Ishikawa (cell line): ENCODE measurements around the gene TSEN15.

Experiments used
- CEBPB ChIP-seq: IDR thresholded peaks from 2 replicates; pipeline ENCODE4 v1.6.1; 2012
- CREB1 ChIP-seq: IDR thresholded peaks from 2 replicates; pipeline ENCODE4 v1.6.1; 2012; ENCODE audit warnings: low read depth
- EGR1 ChIP-seq: IDR thresholded peaks from 2 replicates; pipeline ENCODE4 v1.6.1; 2012
- EP300 ChIP-seq: IDR thresholded peaks from 2 replicates; pipeline ENCODE4 v1.6.1; 2012; ENCODE audit warnings: borderline replicate concordance
- FOXM1 ChIP-seq: IDR thresholded peaks from 2 replicates; pipeline ENCODE4 v1.6.1; 2012; ENCODE audit warnings: low read depth, borderline replicate concordance
- NFIC ChIP-seq: IDR thresholded peaks from 2 replicates; pipeline ENCODE4 v1.6.1; 2012
- RAD21 ChIP-seq: IDR thresholded peaks from 2 replicates; pipeline ENCODE4 v1.6.1; 2012; ENCODE audit warnings: low read depth
- TAF1 ChIP-seq: IDR thresholded peaks from 2 replicates; pipeline ENCODE4 v1.6.1; 2012; ENCODE audit warnings: low read depth, mild to moderate bottlenecking
- TCF12 ChIP-seq: IDR thresholded peaks from 2 replicates; pipeline ENCODE4 v1.6.1; 2012; ENCODE audit warnings: low read depth
- TEAD4 ChIP-seq: IDR thresholded peaks from 2 replicates; pipeline ENCODE4 v1.6.1; 2012
- YY1 ChIP-seq: IDR thresholded peaks from 2 replicates; pipeline ENCODE4 v1.6.1; 2012; ENCODE audit warnings: low read depth
- ZBTB7A ChIP-seq: IDR thresholded peaks from 2 replicates; pipeline ENCODE4 v1.6.1; 2012; ENCODE audit warnings: low read depth
- TF ChIP-seq, protein P1 (sequence below): IDR thresholded peaks from 2 replicates; pipeline ENCODE4 v1.6.1; 2012
- TF ChIP-seq, protein P2 (sequence below): IDR thresholded peaks from 2 replicates; pipeline ENCODE4 v1.6.1; 2012
- TF ChIP-seq, protein P3 (sequence below): IDR thresholded peaks from 2 replicates; pipeline ENCODE4 v1.6.1; 2012; ENCODE audit warnings: low read depth, mild to moderate bottlenecking

TSEN15 gene

DNA sequence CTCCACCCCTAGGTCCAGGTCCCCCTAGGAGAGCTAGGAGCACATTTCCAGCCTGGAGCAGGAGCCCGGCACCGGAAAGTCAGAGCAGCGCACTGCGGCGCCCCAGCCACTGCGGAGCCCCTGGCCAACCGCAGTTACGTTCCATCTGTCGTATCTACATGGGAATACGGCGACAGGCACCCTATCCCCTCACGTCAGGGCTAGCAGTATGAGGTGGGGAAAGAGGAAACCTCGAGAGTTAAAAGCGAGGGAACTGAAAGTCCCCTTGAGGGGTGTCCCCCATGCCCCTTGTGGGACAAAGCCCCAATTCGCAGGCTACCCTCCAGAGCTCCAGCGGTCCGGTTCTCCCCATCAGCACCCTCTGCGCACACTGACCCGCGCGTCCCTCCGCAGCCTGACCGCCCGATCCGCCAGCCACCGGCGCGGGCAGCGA lies 15.0 kb upstream of the TSEN15 start:
- no peak; the same call in 1 of the 2 replicates for TF ChIP-seq NFIC
- no peak for TF ChIP-seq FOXM1
- TF ChIP-seq RAD21 = no peak
- peak; percentile 64; the same call in 1 of the 2 replicates for TF ChIP-seq TAF1
- TF ChIP-seq EP300 = no peak
- TF ChIP-seq, protein P1, sequence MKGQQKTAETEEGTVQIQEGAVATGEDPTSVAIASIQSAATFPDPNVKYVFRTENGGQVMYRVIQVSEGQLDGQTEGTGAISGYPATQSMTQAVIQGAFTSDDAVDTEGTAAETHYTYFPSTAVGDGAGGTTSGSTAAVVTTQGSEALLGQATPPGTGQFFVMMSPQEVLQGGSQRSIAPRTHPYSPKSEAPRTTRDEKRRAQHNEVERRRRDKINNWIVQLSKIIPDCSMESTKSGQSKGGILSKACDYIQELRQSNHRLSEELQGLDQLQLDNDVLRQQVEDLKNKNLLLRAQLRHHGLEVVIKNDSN = no peak
- TF ChIP-seq, protein P2, sequence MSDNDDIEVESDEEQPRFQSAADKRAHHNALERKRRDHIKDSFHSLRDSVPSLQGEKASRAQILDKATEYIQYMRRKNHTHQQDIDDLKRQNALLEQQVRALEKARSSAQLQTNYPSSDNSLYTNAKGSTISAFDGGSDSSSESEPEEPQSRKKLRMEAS = 0 out of 2 replicates have a peak, but pooled peaks have one; percentile 45
- no peak for TF ChIP-seq YY1

DNA sequence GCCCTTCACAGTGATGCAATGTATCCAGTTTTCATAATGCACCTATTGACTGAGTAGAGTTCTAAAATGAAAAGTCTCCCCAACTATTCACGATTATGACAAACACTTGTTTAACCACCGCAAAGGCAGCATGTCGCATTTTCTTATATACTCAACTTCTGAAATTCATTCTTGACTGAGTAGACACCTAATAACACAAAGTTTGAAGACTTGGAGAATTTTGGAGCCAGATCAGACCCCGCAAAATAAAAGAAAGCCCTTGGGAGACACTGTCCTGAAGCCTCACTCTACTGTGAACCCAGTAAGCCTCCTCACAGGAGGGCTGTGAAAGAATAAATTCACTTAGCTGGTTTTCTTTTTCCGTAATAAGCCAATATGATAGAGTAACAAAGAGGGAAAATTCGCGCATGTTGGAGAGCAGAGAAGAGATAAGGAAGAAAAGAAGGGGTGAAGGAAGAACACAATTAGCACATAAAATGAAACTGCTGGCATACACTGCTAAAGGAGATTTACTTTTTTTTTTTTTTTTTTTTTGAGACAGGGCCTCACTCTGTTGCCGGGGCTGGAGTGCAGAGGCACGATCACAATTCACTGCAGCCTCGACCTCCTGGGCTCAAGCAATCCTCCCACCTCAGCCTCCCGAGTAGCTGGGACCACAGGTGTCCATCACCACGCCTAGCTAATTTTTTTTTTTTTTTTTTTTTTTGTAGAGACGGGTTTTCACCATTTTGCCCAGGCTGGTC lies 13.5 kb upstream of the TSEN15 start:
- TF ChIP-seq RAD21 (no peak), EP300 (no peak), EGR1 (no peak), TAF1 (no peak), CREB1 (no peak), FOXM1 (no peak), ZBTB7A (no peak), NFIC (no peak), TEAD4 (no peak), YY1 (no peak), TCF12 (no peak), CEBPB (no peak)
- TF ChIP-seq, protein P1 = no peak
- TF ChIP-seq, protein P3, sequence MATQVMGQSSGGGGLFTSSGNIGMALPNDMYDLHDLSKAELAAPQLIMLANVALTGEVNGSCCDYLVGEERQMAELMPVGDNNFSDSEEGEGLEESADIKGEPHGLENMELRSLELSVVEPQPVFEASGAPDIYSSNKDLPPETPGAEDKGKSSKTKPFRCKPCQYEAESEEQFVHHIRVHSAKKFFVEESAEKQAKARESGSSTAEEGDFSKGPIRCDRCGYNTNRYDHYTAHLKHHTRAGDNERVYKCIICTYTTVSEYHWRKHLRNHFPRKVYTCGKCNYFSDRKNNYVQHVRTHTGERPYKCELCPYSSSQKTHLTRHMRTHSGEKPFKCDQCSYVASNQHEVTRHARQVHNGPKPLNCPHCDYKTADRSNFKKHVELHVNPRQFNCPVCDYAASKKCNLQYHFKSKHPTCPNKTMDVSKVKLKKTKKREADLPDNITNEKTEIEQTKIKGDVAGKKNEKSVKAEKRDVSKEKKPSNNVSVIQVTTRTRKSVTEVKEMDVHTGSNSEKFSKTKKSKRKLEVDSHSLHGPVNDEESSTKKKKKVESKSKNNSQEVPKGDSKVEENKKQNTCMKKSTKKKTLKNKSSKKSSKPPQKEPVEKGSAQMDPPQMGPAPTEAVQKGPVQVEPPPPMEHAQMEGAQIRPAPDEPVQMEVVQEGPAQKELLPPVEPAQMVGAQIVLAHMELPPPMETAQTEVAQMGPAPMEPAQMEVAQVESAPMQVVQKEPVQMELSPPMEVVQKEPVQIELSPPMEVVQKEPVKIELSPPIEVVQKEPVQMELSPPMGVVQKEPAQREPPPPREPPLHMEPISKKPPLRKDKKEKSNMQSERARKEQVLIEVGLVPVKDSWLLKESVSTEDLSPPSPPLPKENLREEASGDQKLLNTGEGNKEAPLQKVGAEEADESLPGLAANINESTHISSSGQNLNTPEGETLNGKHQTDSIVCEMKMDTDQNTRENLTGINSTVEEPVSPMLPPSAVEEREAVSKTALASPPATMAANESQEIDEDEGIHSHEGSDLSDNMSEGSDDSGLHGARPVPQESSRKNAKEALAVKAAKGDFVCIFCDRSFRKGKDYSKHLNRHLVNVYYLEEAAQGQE = no peak
- TF ChIP-seq, protein P2 = no peak

DNA sequence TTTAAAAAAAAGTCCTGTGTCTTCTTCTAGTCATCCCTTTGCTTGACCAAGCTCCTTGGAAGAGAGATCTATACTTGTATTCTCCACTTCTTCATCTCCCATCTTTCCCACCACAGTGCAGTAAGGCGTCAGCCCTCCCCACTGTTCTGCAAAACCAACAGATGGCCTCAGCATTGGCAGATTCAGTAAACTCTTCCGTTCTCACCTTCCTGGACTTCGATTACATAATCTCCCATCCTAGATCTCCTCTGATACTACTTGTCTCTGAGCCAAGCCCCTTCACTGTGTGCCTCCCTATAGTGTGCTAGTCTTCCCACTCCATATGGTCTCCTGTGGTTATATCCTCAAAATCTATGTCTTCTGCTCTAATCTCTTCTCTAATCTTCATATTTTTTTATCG lies 12.4 kb upstream of the TSEN15 start:
- no peak for TF ChIP-seq TCF12
- TF ChIP-seq CEBPB = no peak
- TF ChIP-seq, protein P1 = no peak
- TF ChIP-seq TAF1 = no peak
- TF ChIP-seq, protein P3 = no peak

DNA sequence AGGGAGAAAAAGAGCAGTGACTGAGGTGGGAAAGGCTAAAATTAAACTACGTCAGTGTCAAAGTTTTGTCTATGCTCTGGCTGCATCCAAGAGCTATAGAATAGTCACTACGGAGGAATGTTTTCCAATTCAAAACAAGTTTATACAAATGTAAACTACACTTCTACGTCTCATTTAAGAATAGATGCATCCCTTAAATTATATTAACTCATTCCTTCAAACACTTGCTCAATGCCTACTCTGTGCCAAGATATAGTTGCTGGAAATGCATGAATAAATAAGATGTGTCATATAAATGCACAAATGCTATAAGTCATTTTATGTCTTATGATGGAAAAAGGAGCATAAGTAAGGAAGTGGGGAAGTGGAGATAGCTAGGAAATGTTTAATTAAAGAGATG lies 9.8 kb upstream of the TSEN15 start:
- no peak for TF ChIP-seq TCF12
- TF ChIP-seq CREB1 = no peak
- TF ChIP-seq YY1 = no peak
- TF ChIP-seq FOXM1 = no peak
- TF ChIP-seq, protein P3 = no peak
- no peak for TF ChIP-seq RAD21
- TF ChIP-seq ZBTB7A = no peak
- TF ChIP-seq, protein P2 = no peak
- no peak for TF ChIP-seq CEBPB
- no peak for TF ChIP-seq TAF1
- TF ChIP-seq, protein P1 = no peak
- TF ChIP-seq TEAD4 = no peak
- TF ChIP-seq EP300 = no peak
- no peak for TF ChIP-seq EGR1
- no peak for TF ChIP-seq NFIC
